GM19452 (cell line): ENCODE measurements around the gene COL4A3.

ENCODE experiments used
- ATAC-seq: cut with Tn5 transposase; IDR thresholded peaks from one replicate; pipeline ENCODE4 v1.9.1; 2021; ENCODE audit not compliant: unreplicated experiment

Gene COL4A3

GRCh38 chr2:227287771-227288170 lies 123.3 kb downstream of the COL4A3 start:
- no peak for ATAC-seq

DNA sequence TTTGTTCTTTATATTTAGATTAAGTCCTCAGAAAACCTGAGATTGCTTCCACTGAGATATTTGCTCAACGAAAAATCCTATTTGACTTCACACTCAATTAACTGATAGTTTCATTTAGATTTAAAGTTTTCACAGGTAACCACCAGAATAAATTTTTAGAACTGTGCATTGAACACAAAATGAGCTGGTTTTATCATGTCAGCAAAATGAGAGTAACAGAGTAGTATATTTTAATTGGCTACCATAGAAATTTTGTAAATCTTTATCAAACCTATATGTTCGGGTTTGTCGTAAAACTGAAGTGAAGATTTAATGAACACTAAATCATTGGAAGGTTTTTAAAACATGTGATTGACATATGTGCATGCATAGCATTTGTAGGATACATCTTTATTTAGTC lies 127.9 kb downstream of the COL4A3 start:
- no peak for ATAC-seq

- no peak for ATAC-seq
These were observed 129.1 kb downstream of the COL4A3 start for GRCh38 chr2:227293531-227293930.

DNA sequence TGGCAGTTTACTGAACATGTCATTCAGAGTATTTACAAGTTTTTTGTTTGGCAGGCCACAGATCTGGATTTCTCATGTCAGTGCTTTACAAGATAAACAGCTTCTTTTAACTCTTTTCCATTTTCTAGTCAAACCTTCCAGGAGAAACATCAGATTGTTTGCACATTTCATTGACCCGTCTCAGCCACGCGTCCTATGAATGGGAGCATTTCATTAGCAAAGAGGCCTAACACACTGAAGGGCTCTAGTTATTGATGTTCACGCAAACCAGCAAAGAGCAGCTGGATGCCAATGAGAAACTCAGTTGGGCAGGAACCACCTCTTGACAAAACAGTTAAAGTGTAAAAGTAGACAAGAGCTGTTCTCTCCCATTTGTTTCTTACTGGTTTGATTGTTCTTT lies 131.4 kb downstream of the COL4A3 start:
- ATAC-seq, result no peak

GRCh38 chr2:227296671-227297405 lies 132.4 kb downstream of the COL4A3 start:
- ATAC-seq, result no peak

DNA sequence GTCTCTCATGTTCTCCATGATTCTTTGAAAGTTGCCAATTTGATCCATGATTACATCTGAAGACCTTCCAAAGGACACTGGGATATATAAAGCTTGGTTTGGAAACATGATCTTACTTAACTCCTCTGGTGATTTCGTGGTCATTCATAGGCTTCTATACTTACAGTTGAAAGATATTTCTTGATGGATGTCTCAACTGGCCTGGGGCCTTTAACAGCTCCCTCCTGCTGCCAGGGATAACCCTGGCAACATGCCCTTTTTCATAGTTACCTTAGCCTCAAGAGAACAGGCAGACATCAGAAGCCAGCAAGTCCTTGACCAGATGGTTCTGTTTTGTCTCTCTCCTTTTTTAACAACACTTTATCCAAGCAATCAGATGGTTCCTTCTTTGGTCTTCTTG lies 137.1 kb downstream of the COL4A3 start:
- ATAC-seq, result no peak

- peak; percentile 60 for ATAC-seq
These were observed 144.4 kb downstream of the COL4A3 start for GRCh38 chr2:227308784-227309183.

DNA sequence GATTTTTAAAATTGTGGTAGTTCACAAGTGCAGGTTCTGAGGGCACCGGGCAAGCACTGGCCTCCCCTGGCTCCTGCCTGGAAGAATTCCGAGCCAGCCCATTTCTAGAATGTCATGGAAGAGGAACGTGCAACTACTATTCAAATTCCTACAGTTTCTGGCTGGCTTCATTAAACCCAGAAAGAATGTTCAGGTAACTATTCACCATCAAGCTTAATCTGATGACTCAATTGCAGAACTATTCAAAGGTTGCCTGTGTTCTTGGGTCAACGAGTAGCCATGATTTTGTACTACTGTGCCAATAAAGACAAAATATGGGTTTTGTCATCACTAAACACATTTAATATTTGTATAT lies 146.3 kb downstream of the COL4A3 start:
- ATAC-seq, result no peak

GRCh38 chr2:227311861-227312506 lies 147.6 kb downstream of the COL4A3 start:
- ATAC-seq, result no peak

- ATAC-seq, result no peak
These were observed 148.2 kb downstream of the COL4A3 start for GRCh38 chr2:227312579-227312978.

DNA sequence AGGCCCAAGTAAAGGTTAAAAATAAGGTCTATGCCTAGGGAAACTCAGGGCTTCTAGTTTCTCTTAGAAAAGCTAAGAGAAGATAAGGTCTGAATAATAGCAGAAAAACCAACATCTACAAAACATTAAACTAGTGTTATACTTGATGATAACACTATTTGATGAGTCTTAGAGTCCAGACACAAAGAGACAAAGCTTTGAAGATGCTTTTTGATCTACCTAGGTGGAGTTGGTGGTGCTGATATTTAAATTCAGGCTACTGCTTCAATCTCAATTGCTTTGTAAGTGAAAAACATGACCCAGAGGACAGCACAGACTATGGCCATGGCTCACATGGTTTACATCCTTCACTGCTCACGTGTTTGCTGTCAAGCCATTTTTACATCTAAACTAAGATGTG lies 148.9 kb downstream of the COL4A3 start:
- ATAC-seq, result no peak

- no peak for ATAC-seq
These were observed 153.4 kb downstream of the COL4A3 start for GRCh38 chr2:227317834-227318233.

DNA sequence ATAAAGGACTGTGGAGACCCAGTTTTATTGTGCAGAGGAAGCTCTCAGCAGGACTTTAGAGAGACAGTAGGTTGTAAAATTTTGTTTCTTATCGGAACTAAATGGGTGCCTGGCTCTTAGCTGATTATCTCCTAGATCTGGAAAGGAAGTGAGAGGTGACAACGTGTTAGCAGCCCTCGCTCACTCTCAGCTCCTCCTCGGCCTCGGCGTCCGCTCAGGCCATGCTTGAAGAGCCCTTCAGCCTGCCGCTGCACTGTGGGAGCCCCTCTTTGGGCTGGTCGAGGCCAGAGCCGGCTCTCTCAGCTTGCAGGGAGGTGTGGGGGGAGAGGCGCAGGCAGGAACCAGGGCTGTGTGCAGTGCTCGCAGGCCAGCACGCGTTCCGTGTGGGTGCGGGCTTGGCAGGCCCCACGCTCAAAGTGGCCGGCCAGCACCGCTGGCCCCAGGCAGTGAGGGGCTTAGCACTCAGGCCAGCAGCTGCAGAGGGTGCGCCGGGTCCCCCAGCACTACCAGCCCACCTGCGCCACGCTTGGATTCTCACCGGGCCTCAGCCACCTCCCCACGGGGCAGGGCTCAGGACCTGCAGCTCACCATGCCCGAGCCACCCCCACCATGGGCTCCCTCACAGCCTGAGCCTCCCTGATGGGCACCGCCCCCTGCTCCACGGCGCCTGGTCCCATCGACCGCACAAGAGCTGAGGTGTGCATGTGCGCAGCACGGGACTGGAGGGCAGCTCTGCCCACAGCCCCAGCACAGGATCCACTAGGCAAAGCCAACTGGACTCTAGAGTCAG lies 156.1 kb downstream of the COL4A3 start:
- ATAC-seq, result no peak

DNA sequence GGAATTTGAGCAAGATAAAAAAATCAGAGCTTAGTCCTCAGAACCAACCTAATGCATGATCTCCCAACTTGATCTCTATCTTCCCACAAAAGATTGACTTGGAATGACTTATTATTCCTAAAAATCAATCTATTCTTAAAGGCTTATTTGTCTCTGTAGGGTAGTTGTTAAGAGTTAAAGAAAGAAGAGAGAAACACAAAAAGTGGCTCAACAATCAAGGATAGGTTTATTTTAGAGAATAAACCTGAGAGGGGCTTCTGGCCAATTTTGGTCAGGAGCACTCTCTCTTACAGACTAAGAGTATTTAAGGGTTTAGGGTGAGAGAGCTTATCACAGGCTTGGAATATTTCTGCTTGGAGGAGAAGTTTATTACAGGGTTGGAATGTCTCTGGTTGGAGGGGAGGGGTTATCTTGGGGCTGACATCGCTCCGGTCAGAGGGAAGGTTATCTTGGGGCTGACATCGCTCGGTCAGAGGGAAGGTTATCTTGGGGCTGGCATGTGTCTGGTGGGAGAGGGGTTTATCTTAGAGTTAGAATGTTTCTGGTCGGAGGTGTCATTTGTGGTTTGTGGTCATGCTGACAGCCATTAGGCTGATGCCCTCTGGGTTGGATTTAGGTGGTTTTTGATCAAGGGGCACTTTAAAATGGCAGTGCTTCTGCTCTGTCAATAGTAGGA lies 158.2 kb downstream of the COL4A3 start:
- no peak for ATAC-seq

DNA sequence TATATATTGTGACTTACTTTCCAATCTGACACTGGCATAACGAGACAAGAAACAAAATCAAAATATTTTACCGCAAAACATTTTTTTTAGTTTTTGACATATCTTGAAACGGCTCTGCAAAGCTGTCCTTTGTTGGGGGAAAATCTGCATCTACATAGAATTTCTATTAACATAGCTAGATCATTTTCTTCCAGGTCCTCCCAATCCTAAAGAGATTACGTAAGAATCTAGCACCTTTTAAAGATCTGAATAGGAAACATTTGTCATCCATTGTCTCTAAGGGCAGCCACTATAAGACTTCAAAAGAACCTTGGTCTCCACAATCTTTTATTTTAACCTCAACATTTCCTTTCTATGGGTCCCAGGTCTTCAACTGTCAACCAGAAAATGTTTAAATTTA lies 159.4 kb downstream of the COL4A3 start:
- ATAC-seq, result no peak

DNA sequence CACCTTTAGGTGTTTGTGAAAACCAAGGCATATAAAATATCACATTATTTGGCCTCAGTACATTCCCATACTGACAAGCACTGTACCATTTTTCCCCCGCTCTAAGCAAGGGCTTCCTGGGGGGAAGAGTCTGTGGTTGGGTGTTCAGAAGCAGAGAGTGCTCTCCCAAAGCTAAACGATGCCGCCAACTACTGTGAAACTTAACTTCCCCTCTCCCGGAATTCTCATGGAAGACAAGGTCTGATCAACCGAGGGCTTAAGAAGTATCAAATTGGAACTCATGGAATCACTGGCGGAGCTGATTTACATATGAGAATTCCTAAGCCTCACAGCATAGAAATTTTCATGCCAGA lies 160.2 kb downstream of the COL4A3 start:
- no peak for ATAC-seq

GRCh38 chr2:227324995-227325838 lies 160.8 kb downstream of the COL4A3 start, which contains the start of gene MFF:
Gene MFF, plus strand, starts transcription at chr2:227325251. Its CDS starts 5,415 bp downstream, at chr2:227330666.
- ATAC-seq, result peak; percentile 99

DNA sequence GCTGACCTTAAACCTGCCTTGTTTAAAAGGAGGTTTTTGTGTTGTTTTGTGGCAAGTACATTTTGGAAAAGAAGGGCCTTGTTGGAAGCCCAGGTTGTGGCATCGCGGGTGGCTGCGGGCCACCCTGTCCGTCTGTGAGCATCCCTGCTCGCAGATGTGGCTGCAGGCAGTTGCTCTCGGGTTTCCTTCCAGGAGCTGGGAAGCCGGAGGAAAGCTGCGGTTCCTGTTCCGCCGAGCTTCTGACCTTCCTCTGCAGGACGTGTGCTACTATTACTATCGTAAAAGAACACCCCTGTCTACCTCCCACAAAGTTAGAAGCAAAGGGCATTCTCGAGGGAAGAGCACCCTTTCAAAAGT lies 161.4 kb downstream of the COL4A3 start:
- ATAC-seq, result no peak

DNA sequence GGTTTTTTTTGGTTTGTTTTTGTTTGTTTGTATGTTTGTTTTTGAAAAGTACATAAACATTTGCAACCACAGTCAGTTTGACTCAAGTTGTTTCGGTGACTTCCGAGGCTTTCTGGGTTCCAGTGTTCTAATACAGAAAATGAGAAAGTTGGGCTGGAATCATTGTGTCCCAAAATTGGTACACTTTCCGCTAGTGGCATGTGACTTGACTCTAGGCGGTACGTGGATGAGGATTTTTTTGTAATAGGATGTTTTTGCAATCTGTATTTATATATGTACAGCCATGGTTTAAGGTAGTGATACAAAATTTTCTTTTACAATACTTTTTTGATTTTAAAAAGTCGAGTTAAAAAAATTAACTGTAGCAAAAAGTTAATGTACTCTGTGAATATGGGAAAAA lies 162.4 kb downstream of the COL4A3 start:
- ATAC-seq, result no peak

DNA sequence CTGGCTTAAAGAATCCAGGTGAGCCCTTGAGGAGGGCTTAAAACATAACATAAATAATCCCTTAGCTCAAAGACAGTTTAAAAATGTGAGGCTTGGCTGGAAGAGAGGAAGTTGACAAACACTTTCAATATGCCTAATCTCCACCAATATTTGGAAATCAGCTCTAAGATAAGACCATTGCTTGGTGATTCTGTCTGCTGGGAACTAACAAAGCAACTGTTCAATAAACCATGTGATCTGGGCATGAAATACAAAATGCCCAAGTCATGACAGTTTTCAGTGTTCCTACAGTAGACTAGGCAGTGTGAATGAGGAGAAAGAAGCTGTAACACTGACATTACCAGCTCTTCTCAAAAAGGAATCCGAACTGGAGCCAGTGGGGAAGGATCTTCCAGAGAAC lies 171.3 kb downstream of the COL4A3 start:
- ATAC-seq, result no peak

- no peak for ATAC-seq
These were observed 173.0 kb downstream of the COL4A3 start for GRCh38 chr2:227337442-227337841.
